HepG2 (cell line): ENCODE data around the gene HECTD4. TPM values are rescaled to one million over a fixed set of nuclear protein-coding genes. Genes with fewer than 3 reads are reported as not detected.
A peak's percentile ranks its signal among the peaks of the same experiment; 100 is the strongest.

Source experiments
- BATF2 ChIP-seq: sonication (generic); formaldehyde crosslinking; IDR thresholded peaks from 2 replicates; pipeline ENCODE4 v1.8.0; 2022; ENCODE audit warnings: mild to moderate bottlenecking, missing genetic modification reagents, moderate library complexity
- DMTF1 ChIP-seq: sonication (generic); formaldehyde crosslinking; IDR thresholded peaks from 2 replicates; pipeline ENCODE4 v1.4.0; 2020; ENCODE audit warnings: mild to moderate bottlenecking, missing genetic modification reagents
- EHMT2 ChIP-seq: fragments of 200-600 bp; sonication (generic); IDR thresholded peaks from 2 replicates; pipeline ENCODE4 v1.7.0; 2017; ENCODE audit warnings: antibody characterized with exemption, low read depth, low read length, borderline replicate concordance
- ESRRA ChIP-seq: sonication (generic); formaldehyde crosslinking; IDR thresholded peaks from 2 replicates; pipeline ENCODE4 v1.5.1; 2020; ENCODE audit warnings: mild to moderate bottlenecking, low read depth, missing genetic modification reagents
- KDM6A ChIP-seq: IDR thresholded peaks from 2 replicates; pipeline ENCODE4 v1.6.1; 2016; ENCODE audit warnings: low read depth
- KLF6 ChIP-seq: IDR thresholded peaks from 2 replicates; pipeline ENCODE4 v1.8.0; 2016; ENCODE audit warnings: missing biosample characterization, missing genetic modification reagents
- LCORL ChIP-seq, 2 experiments: fragments of 450-650 bp in 1 of 2; sonication (generic) in 1 of 2; formaldehyde crosslinking in 1 of 2; IDR thresholded peaks; 2 replicates each; pipeline versions ENCODE4 v1.5.0 to v1.6.1; 2017 to 2020; ENCODE audit warnings: antibody characterized with exemption in 1 of 2, missing genetic modification reagents in 1 of 2
- MBD4 ChIP-seq: IDR thresholded peaks from 2 replicates; pipeline ENCODE4 v1.6.1; 2012; ENCODE audit warnings: low read length, inconsistent platforms, borderline replicate concordance
- NR2C2 ChIP-seq: sonication (generic); formaldehyde crosslinking; IDR thresholded peaks from 2 replicates; pipeline ENCODE4 v1.4.0; 2020; ENCODE audit warnings: missing genetic modification reagents, mild to moderate bottlenecking, moderate library complexity, borderline replicate concordance
- RAD21 ChIP-seq: fragments of 450-650 bp; formaldehyde crosslinking; IDR thresholded peaks from 2 replicates; pipeline ENCODE4 v1.5.0; 2020; ENCODE audit warnings: mild to moderate bottlenecking
- SIX1 ChIP-seq: sonication (generic); formaldehyde crosslinking; IDR thresholded peaks from 2 replicates; pipeline ENCODE4 v1.4.0; 2020; ENCODE audit warnings: missing genetic modification reagents, borderline replicate concordance
- SMAD3 ChIP-seq: sonication (generic); formaldehyde crosslinking; IDR thresholded peaks from 2 replicates; pipeline ENCODE4 v1.4.0; 2020; ENCODE audit warnings: missing genetic modification reagents
- SNRNP70 ChIP-seq: fragments of 200-400 bp; formaldehyde crosslinking; IDR thresholded peaks from 2 replicates; pipeline ENCODE4 v1.6.1; 2017; ENCODE audit warnings: mild to moderate bottlenecking, low read depth, low read length, moderate library complexity
- SRY ChIP-seq: sonication (generic); formaldehyde crosslinking; IDR thresholded peaks from 2 replicates; pipeline ENCODE4 v1.8.0; 2022; ENCODE audit warnings: mild to moderate bottlenecking, missing genetic modification reagents
- TBX2 ChIP-seq: sonication (generic); formaldehyde crosslinking; IDR thresholded peaks from 2 replicates; pipeline ENCODE4 v1.5.0; 2020; ENCODE audit warnings: missing genetic modification reagents, mild to moderate bottlenecking, borderline replicate concordance
- THAP9 ChIP-seq: sonication (generic); formaldehyde crosslinking; IDR thresholded peaks from 2 replicates; pipeline ENCODE4; 2020; ENCODE audit warnings: missing genetic modification reagents, mild to moderate bottlenecking, borderline replicate concordance
- YEATS2 ChIP-seq: sonication (generic); formaldehyde crosslinking; IDR thresholded peaks from 2 replicates; pipeline ENCODE4 v1.4.0; 2020; ENCODE audit warnings: missing genetic modification reagents, borderline replicate concordance
- ZNF558 ChIP-seq: sonication (generic); formaldehyde crosslinking; IDR thresholded peaks from 2 replicates; pipeline ENCODE4 v1.9.0; 2022; ENCODE audit warnings: mild to moderate bottlenecking, missing genetic modification reagents, borderline replicate concordance
- ZNF563 ChIP-seq: sonication (generic); formaldehyde crosslinking; IDR thresholded peaks from 2 replicates; pipeline ENCODE4 v1.8.0; 2022; ENCODE audit warnings: mild to moderate bottlenecking, moderate library complexity, missing genetic modification reagents
- ZNF572 ChIP-seq: sonication (generic); formaldehyde crosslinking; IDR thresholded peaks from 2 replicates; pipeline ENCODE4 v1.5.1; 2020; ENCODE audit warnings: mild to moderate bottlenecking, missing genetic modification reagents
- ZNF660 ChIP-seq: sonication (generic); formaldehyde crosslinking; IDR thresholded peaks from 2 replicates; pipeline ENCODE4 v1.5.1; 2020; ENCODE audit warnings: mild to moderate bottlenecking, low read depth, missing genetic modification reagents, borderline replicate concordance
- ZNF724P ChIP-seq: sonication (generic); formaldehyde crosslinking; IDR thresholded peaks from 2 replicates; pipeline ENCODE4 v1.8.0; 2022; ENCODE audit warnings: missing genetic modification reagents, borderline replicate concordance
- ZNF83 ChIP-seq: sonication (generic); formaldehyde crosslinking; IDR thresholded peaks from 2 replicates; pipeline ENCODE4 v1.4.0; 2020; ENCODE audit warnings: missing genetic modification reagents, mild to moderate bottlenecking, borderline replicate concordance
- ZSCAN21 ChIP-seq: sonication (generic); formaldehyde crosslinking; IDR thresholded peaks from 2 replicates; pipeline ENCODE4 v1.8.0; 2022; ENCODE audit warnings: mild to moderate bottlenecking, missing genetic modification reagents, moderate library complexity, borderline replicate concordance
- polyA plus RNA-seq, 8 experiments: library from polyadenylated mRNA; depleted of rRNA in 3 of 8; stranded (reverse) in 7 of 8; unstranded in 1 of 8; fragments of >200 nt; fragmentation: Illumina TruSeq in 4 of 8; extraction: Trizol in 4 of 8; gene quantifications; 2 replicates each; pipeline versions ENCODE4 v1.2.1 to v1.2.3, GENCODE V29; 2011 to 2016; ENCODE audit warnings: low read depth in 4 of 8, missing spikeins in 1 of 8, mixed read lengths in 1 of 8; ENCODE audit not compliant: insufficient read depth in 1 of 8
- total RNA-seq, 5 experiments: library from RNA; depleted of rRNA; stranded (reverse); fragments of >200 nt; fragmentation: Illumina TruSeq; extraction: Trizol; gene quantifications; 2 replicates each; pipeline ENCODE4 v1.2.3, GENCODE V29; 2016; ENCODE audit warnings: low read depth in 1 of 5

HECTD4 gene
- total and polyA plus RNA-seq, 2 of the 13 experiments (the other 11 are each of a cell fraction or from before 2014, with no cell fraction given) = 9.0 to 11.4 TPM

GRCh38 chr12:112370868-112371510 lies 11.2 kb downstream of the HECTD4 start (continued):
- TF ChIP-seq NR2C2 (CRISPR knock-in tag) (no peak), THAP9 (no peak), SIX1 (CRISPR knock-in tag) (no peak), SRY (no peak), ZNF558 (CRISPR knock-in tag) (no peak), KLF6 (CRISPR knock-in tag) (no peak), ESRRA (no peak), SNRNP70 (no peak), ZNF660 (no peak), EHMT2 (no peak), KDM6A (CRISPR knock-in tag) (no peak), DMTF1 (no peak), MBD4 (no peak), RAD21 (CRISPR knock-in tag) (no peak), ZNF83 (CRISPR knock-in tag) (no peak), ZNF724P (no peak), BATF2 (CRISPR knock-in tag) (no peak), ZSCAN21 (CRISPR knock-in tag) (no peak), SMAD3 (no peak), LCORL (IDR thresholded peaks at IDR 0.05) (no peak), LCORL (CRISPR knock-in tag; IDR thresholded peaks at IDR 0.05) (no peak), ZNF563 (no peak), ZNF572 (CRISPR knock-in tag) (no peak), YEATS2 (no peak), TBX2 (CRISPR knock-in tag) (peak; percentile 56; the same call in 1 of the 2 replicates)
